Hematopoietic multipotent progenitor cell treated with erythropoietin and hydrocortisone succinate and interleukin-3 and kit ligand, for 4 days (in vitro differentiated cells): ENCODE results near the gene BICDL1.
A peak's percentile ranks its signal among the peaks of the same experiment; 100 is the strongest.
"Not testable (repeated sequence)": the region's sequence is repeated elsewhere in the genome, so short reads cannot be mapped to it uniquely, and the experiment has no call there.

Experiments used
- DNase-seq: peaks from one replicate; pipeline ENCODE4 v3.0.0-alpha.2; 2015

BICDL1 gene, protein sequence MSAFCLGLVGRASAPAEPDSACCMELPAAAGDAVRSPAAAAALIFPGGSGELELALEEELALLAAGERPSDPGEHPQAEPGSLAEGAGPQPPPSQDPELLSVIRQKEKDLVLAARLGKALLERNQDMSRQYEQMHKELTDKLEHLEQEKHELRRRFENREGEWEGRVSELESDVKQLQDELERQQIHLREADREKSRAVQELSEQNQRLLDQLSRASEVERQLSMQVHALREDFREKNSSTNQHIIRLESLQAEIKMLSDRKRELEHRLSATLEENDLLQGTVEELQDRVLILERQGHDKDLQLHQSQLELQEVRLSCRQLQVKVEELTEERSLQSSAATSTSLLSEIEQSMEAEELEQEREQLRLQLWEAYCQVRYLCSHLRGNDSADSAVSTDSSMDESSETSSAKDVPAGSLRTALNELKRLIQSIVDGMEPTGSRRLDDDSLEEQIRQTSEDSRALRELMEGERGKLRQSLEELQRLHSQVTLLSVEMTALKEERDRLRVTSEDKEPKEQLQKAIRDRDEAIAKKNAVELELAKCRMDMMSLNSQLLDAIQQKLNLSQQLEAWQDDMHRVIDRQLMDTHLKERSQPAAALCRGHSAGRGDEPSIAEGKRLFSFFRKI

DNA sequence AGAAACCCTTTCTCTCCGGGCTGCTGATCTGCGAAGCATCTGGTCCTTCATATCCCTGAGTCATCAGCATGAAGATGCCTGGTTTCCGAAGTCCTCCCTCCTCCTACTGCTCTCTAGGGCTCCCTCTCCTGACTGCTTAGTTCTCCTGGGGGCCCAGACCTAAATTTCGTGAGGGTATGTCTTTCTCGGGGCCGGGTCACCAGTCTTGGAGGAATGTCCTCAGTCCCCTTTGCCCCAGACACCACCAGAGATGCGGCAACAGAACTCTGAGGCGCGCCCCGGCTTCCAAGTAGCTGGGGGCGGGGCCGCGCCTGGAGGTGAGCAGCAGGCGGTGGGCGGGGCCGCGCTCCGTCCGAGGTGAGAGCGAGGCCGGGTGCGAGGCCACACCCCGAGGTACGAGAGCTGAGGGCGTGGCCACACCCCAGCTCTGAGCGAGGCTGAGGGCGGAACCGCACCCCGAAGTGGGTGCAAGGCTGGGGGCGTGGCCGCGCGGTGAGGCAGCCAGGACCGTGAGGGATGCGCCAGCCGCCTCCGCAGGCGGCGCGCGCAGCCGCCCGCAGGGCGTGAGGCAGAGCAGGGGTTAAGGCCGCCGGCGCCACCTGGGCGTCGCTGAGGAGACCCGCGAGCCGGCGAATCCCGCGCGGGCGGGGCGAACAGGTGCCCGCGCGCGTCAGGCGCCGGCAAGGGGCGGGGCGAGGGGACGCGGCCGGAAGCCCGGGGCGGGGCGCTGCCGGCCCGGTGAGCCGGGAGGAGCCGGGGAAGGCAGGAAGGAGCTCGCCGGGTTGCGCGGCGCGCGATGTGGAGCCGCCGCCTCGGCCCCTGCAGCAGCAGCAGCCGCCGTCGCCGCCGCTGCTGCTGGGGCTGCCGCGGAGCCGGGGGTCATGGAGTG lies at the start of gene BICDL1:
BICDL1 (plus strand) TSS at position 765 of the 889 bp plus-strand sequence. CDS start 633 bp downstream, outside the sequence.
- DNase-seq: peak; percentile 82

GRCh38 chr12:119940897-119941296 lies 48.1 kb upstream of the BICDL1 start:
- DNase-seq: no peak

GRCh38 chr12:119942386-119942785 lies 46.6 kb upstream of the BICDL1 start:
- DNase-seq: no peak

DNA sequence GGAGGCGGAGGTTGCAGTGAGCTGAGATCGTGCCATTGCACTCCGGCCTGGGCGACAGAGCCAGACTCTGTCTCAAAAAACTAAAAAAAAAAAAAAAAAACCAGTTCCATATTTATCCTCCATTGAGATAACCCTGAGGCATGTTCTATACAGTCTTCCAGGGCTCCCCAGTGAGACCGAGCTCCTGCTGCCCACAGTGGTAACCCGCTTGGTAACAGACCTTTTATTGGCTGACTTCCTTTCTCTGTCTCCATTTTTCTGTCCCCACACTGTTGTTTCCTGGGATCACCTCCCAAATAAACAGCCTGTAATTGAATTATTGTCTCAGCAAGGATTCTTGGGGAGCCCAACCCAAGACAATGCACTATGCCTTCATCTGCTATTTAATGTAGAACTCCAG lies 42.8 kb upstream of the BICDL1 start:
- DNase-seq: no peak

- no peak for DNase-seq
These were observed 39.9 kb upstream of the BICDL1 start for GRCh38 chr12:119949145-119949544.

- DNase-seq: no peak
These were observed 39.4 kb upstream of the BICDL1 start for GRCh38 chr12:119949594-119949993.

GRCh38 chr12:119956047-119956446 lies 33.0 kb upstream of the BICDL1 start:
- DNase-seq: no peak

- DNase-seq: no peak
These were observed 31.9 kb upstream of the BICDL1 start for GRCh38 chr12:119957135-119957534.

DNA sequence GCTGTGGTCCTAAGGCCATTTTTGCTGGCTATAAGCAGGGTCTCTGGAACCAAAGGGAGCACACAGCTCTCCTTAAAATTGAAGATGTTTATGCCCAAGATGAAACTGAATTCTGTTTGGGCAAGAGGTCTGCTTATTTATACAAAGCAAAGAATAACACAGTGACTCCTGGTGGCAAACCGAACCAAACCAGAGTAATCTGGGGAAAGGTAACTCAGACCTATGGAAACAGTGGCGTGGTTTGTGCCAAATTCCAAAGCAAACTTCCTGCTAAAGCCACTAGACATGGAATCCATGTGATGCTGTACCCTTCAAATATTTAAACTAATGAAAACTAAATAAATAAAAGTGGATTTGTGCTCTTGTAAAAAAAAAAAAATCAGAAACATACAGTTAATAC lies 29.6 kb upstream of the BICDL1 start:
- no peak for DNase-seq

- DNase-seq: no peak
These were observed 24.9 kb upstream of the BICDL1 start for GRCh38 chr12:119964123-119964522.

DNA sequence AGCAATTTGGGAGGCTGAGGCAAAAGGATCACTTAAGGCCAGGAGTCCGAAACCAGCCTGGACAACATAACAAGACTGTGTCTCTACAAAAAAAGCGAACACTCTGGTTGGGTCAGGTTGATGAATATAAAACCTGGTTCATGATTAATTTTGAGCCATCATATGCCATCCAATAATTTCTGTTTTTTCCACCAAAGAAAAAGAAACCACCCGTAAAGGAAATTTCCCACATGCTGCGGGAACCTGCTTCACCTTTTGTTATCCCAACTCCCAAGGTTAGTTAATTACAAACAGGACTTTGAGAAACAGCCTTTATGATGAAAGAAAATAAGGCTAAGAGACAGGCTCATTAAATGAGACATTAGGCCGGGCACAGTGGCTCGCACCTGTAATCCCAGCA lies 24.1 kb upstream of the BICDL1 start:
- DNase-seq: no peak

DNA sequence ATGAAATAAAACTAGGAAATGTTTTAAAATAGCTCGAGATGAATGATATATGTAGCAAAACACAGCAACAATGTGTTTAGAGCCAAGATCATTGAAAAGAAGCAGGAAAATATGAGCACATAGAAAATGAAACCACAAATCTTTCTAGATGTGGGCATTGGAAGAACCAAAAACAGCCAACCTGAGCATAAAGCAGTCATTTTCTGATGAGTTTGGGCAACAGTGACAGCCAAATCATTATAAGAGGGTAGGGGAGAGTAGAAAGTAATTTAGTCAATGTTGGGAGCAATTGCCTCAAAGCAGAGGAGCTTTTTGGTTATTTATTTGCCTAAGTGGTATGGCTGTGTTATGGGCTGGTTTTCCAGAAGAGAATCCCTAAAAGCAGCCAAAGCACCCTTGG lies 8.8 kb upstream of the BICDL1 start:
- no peak for DNase-seq

GRCh38 chr12:119980702-119981101 lies 8.3 kb upstream of the BICDL1 start:
- DNase-seq: not testable (repeated sequence)

- DNase-seq: peak; percentile 69
These were observed 310 bp downstream of the BICDL1 start for GRCh38 chr12:119989361-119989730.

GRCh38 chr12:119989731-119990381 lies 820 bp downstream of the BICDL1 start:
- DNase-seq: peak; percentile 85

DNA sequence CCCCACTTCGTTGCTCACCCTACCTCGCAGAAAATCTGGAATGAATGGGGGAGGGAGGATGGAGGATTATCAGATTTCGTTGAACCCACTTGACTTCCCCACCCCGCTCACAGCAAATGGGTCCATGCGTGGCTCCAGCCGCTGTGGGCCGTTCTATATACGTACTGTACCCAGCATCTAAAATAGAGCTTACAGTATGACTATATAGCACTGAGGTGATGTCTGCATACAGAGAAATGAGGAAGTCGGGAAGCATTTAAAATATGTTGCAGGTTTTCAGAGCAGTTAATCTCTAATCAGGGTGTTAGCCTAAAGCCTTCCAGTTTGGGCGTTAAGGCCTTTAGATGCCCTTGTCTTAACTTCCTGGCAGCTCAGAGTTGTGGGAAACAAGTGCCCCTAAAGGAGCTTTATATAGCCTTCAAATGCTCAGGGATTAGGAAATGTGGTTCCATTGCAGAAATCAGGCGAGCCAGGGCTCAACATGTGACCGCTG lies 1.4 kb downstream of the BICDL1 start:
- peak; percentile 50 for DNase-seq

- no peak for DNase-seq
These were observed 3.2 kb downstream of the BICDL1 start for GRCh38 chr12:119992129-119992705.

- DNase-seq: no peak
These were observed 6.0 kb downstream of the BICDL1 start for GRCh38 chr12:119994892-119995658.

DNA sequence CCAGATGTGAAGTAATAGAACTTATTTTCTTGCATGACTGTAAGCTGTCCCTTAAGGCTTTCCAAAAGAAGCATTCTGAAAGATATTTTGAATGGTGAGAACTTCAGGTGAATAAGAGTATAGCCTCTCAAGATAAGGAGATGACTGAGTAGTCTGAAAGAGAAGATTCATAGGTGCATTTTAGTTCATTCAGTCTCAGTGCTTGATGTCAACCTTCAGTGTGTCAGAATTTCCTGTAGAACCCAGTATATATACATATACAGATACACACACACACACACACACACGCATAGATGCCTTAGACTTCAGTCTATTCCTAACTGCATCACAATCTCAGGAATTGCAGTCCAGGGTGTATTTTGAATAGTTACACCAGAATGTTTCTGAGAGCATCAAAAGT lies 7.4 kb downstream of the BICDL1 start:
- no peak for DNase-seq

GRCh38 chr12:119998471-119999245 lies 9.6 kb downstream of the BICDL1 start:
- DNase-seq: no peak

- DNase-seq: no peak
These were observed 11.5 kb downstream of the BICDL1 start for GRCh38 chr12:120000556-120000955.
